ENCODE data around the gene ABCG5.

Gene ABCG5

GRCh38 chr2:43798300-43798699 lies 40.3 kb downstream of the ABCG5 start:
- ChIA-PET POLR2A (interaction anchor here (1.2 kb wide), 1 partner anchor 161 kb away, joined by 3 read pairs; the partner anchor contains the start of gene PLEKHH2), CTCF (interaction anchor here (0.6 to 1.1 kb wide), 2 partner anchors 9 to 14 kb away, joined by 5 to 7 read pairs; no protein-coding TSS in a partner anchor)
- TF ChIP-seq FOXM1 (IDR thresholded peaks at IDR 0.05; ENCODE audit: borderline replicate concordance) (no peak), NFRKB (IDR thresholded peaks at IDR 0.05) (no peak), ZNF384 (IDR thresholded peaks at IDR 0.05) (no peak), BHLHE40 (IDR thresholded peaks at IDR 0.05; ENCODE audit: borderline replicate concordance) (no peak), SP1 (IDR thresholded peaks at IDR 0.05) (no peak)
- peak; percentile 28 for DNase-seq (ENCODE audit: extremely low spot score)

- POLR2A ChIA-PET, result interaction anchor here (0.6 to 1.0 kb wide), 2 partner anchors 22 to 200 kb away, joined by 3 read pairs; partner anchors contain the start of gene DYNC2LI1
- TF ChIP-seq NFRKB (IDR thresholded peaks at IDR 0.05) (no peak), SP1 (IDR thresholded peaks at IDR 0.05) (no peak), ARNT (IDR thresholded peaks at IDR 0.05) (no peak), TARDBP (IDR thresholded peaks at IDR 0.05) (no peak), FOXM1 (IDR thresholded peaks at IDR 0.05; ENCODE audit: borderline replicate concordance) (no peak), SUZ12 (IDR thresholded peaks at IDR 0.05) (no peak), CTBP1 (IDR thresholded peaks at IDR 0.05; ENCODE audit: borderline replicate concordance) (no peak), FOXK2 (IDR thresholded peaks at IDR 0.05) (no peak), LEF1 (IDR thresholded peaks at IDR 0.05; ENCODE audit: borderline replicate concordance) (no peak), BHLHE40 (IDR thresholded peaks at IDR 0.05; ENCODE audit: borderline replicate concordance) (no peak), PKNOX1 (IDR thresholded peaks at IDR 0.05) (no peak), HDGF (IDR thresholded peaks at IDR 0.05; ENCODE audit: borderline replicate concordance) (no peak), ZNF384 (IDR thresholded peaks at IDR 0.05) (no peak), FOXA1 (IDR thresholded peaks at IDR 0.05) (no peak)
- CTCF ChIA-PET, result no interaction called here
Observed at GRCh38 chr2:43796206-43796605, 42.4 kb downstream of the ABCG5 start.

GRCh38 chr2:43794956-43795355 lies 43.7 kb downstream of the ABCG5 start:
- DNase-seq (ENCODE audit: extremely low spot score), result no peak
- TF ChIP-seq SUZ12 (IDR thresholded peaks at IDR 0.05) (no peak), TARDBP (IDR thresholded peaks at IDR 0.05) (no peak), FOXA1 (IDR thresholded peaks at IDR 0.05) (no peak), LEF1 (IDR thresholded peaks at IDR 0.05; ENCODE audit: borderline replicate concordance) (no peak), FOXK2 (IDR thresholded peaks at IDR 0.05) (no peak), NFRKB (IDR thresholded peaks at IDR 0.05) (no peak), HDGF (IDR thresholded peaks at IDR 0.05; ENCODE audit: borderline replicate concordance) (no peak), ZNF384 (IDR thresholded peaks at IDR 0.05) (no peak), BHLHE40 (IDR thresholded peaks at IDR 0.05; ENCODE audit: borderline replicate concordance) (no peak), SP1 (IDR thresholded peaks at IDR 0.05) (no peak), ARNT (IDR thresholded peaks at IDR 0.05) (no peak), CTBP1 (IDR thresholded peaks at IDR 0.05; ENCODE audit: borderline replicate concordance) (no peak)
- ChIA-PET CTCF (no interaction called here), POLR2A (no interaction called here)

More at GRCh38 chr2:43796206-43796605, 42.4 kb downstream of the ABCG5 start:
- no peak for DNase-seq (ENCODE audit: extremely low spot score)

GRCh38 chr2:43792653-43793052 lies 46.0 kb downstream of the ABCG5 start:
- CTCF ChIA-PET, result no interaction called here
- no peak for TF ChIP-seq FOXK2 (IDR thresholded peaks at IDR 0.05)
- no peak for TF ChIP-seq NFRKB (IDR thresholded peaks at IDR 0.05)
- TF ChIP-seq BHLHE40 (IDR thresholded peaks at IDR 0.05; ENCODE audit: borderline replicate concordance), result no peak
- no peak for TF ChIP-seq ELF4 (IDR thresholded peaks at IDR 0.05)
- TF ChIP-seq SP1 (IDR thresholded peaks at IDR 0.05), result no peak
- TF ChIP-seq FOXA1 (IDR thresholded peaks at IDR 0.05), result no peak
- no peak for TF ChIP-seq SUZ12 (IDR thresholded peaks at IDR 0.05)
- TF ChIP-seq FOXM1 (IDR thresholded peaks at IDR 0.05; ENCODE audit: borderline replicate concordance), result no peak
- no peak for TF ChIP-seq PKNOX1 (IDR thresholded peaks at IDR 0.05)
- TF ChIP-seq ZNF384 (IDR thresholded peaks at IDR 0.05), result no peak
- no peak for TF ChIP-seq CTBP1 (IDR thresholded peaks at IDR 0.05; ENCODE audit: borderline replicate concordance)
- TF ChIP-seq ARNT (IDR thresholded peaks at IDR 0.05), result no peak
- DNase-seq (ENCODE audit: extremely low spot score), result no peak
- POLR2A ChIA-PET, result no interaction called here

- CTCF ChIA-PET, result no interaction called here
- TF ChIP-seq CTBP1 (IDR thresholded peaks at IDR 0.05; ENCODE audit: borderline replicate concordance) (no peak), HDGF (IDR thresholded peaks at IDR 0.05; ENCODE audit: borderline replicate concordance) (no peak)
- POLR2A ChIA-PET, result no interaction called here
- no peak for DNase-seq (ENCODE audit: extremely low spot score)
Observed at GRCh38 chr2:43791035-43791765, 47.4 kb downstream of the ABCG5 start.

GRCh38 chr2:43790147-43790546 lies 48.5 kb downstream of the ABCG5 start:
- POLR2A ChIA-PET, result no interaction called here
- TF ChIP-seq ARNT (IDR thresholded peaks at IDR 0.05) (no peak), SUZ12 (IDR thresholded peaks at IDR 0.05) (no peak), BHLHE40 (IDR thresholded peaks at IDR 0.05; ENCODE audit: borderline replicate concordance) (no peak), LEF1 (IDR thresholded peaks at IDR 0.05; ENCODE audit: borderline replicate concordance) (no peak), CTBP1 (IDR thresholded peaks at IDR 0.05; ENCODE audit: borderline replicate concordance) (no peak), FOXM1 (IDR thresholded peaks at IDR 0.05; ENCODE audit: borderline replicate concordance) (no peak), FOXA1 (IDR thresholded peaks at IDR 0.05) (no peak), SP1 (IDR thresholded peaks at IDR 0.05) (no peak)
- no peak for DNase-seq (ENCODE audit: extremely low spot score)
- CTCF ChIA-PET, result interaction anchor here (0.8 kb wide), 1 partner anchor 10 kb away, joined by 3 read pairs; no protein-coding TSS in a partner anchor

GRCh38 chr2:43788646-43789045 lies 50.0 kb downstream of the ABCG5 start:
- DNase-seq (ENCODE audit: extremely low spot score), result no peak
- CTCF ChIA-PET, result no interaction called here
- POLR2A ChIA-PET, result no interaction called here
- no peak for TF ChIP-seq ARNT (IDR thresholded peaks at IDR 0.05)
- no peak for TF ChIP-seq ZNF384 (IDR thresholded peaks at IDR 0.05)
- TF ChIP-seq FOXM1 (IDR thresholded peaks at IDR 0.05; ENCODE audit: borderline replicate concordance), result no peak
- no peak for TF ChIP-seq PKNOX1 (IDR thresholded peaks at IDR 0.05)
- TF ChIP-seq NFRKB (IDR thresholded peaks at IDR 0.05), result no peak
- TF ChIP-seq LEF1 (IDR thresholded peaks at IDR 0.05; ENCODE audit: borderline replicate concordance), result no peak
- TF ChIP-seq TARDBP (IDR thresholded peaks at IDR 0.05), result no peak
- no peak for TF ChIP-seq SUZ12 (IDR thresholded peaks at IDR 0.05)
- no peak for TF ChIP-seq SP1 (IDR thresholded peaks at IDR 0.05)
- TF ChIP-seq HDGF (IDR thresholded peaks at IDR 0.05; ENCODE audit: borderline replicate concordance), result no peak
- no peak for TF ChIP-seq L3MBTL2 (conservative IDR thresholded peaks at IDR 0.05)
